Activated CD4-positive, alpha-beta memory T cell treated with anti-CD3 and anti-CD28 coated beads for 36 hours (primary cell): ENCODE results near the gene HS3ST1. TPM values are rescaled to one million over a fixed set of nuclear protein-coding genes. Genes with fewer than 3 reads are reported as not detected.

Experiments
- CTCF ChIA-PET: fragments of 350-600 bp; sonication (Branson Sonifier 250); formaldehyde crosslinking; loops from one replicate; lab custom pipeline; 2021; ENCODE audit warnings: antibody characterized with exemption, inconsistent platforms; lab: Charles Lee
- POLR2A ChIA-PET: fragments of 350-600 bp; sonication (Branson Sonifier 250); formaldehyde crosslinking; loops from one replicate; lab custom pipeline; 2021; ENCODE audit warnings: antibody characterized with exemption; lab: Charles Lee
- DNase-seq: peaks from one replicate; pipeline ENCODE4 v3.0.0-alpha.2; 2020
- H3K27ac Mint-ChIP-seq: one replicate; pipeline ENCODE4 v1.8.0; 2021; ENCODE audit warnings: mixed read lengths
- H3K27me3 Mint-ChIP-seq: one replicate; pipeline ENCODE4 v1.8.0; 2021; ENCODE audit warnings: mixed read lengths
- H3K36me3 Mint-ChIP-seq: one replicate; pipeline ENCODE4 v1.8.0; 2021; ENCODE audit warnings: mixed read lengths
- H3K4me1 Mint-ChIP-seq: one replicate; pipeline ENCODE4 v1.8.0; 2021; ENCODE audit warnings: low read depth, mixed read lengths
- H3K4me3 Mint-ChIP-seq: one replicate; pipeline ENCODE4 v1.8.0; 2021; ENCODE audit warnings: mild to moderate bottlenecking, mixed read lengths
- H3K9me3 Mint-ChIP-seq: one replicate; pipeline ENCODE4 v1.8.0; 2021; ENCODE audit warnings: mixed read lengths
- intact Hi-C: fragments of 100-400 bp; cut with micrococcal nuclease; formaldehyde crosslinking; loops from one replicate; pipeline ENCODE4 v1.15.1; 2023
- microRNA-seq: library from miRNA; unstranded; fragments of <30 nt; microRNA quantifications from one replicate; pipeline ENCODE4 v1.2.0, GENCODE V29; 2022; ENCODE audit warnings: borderline number of aligned reads, borderline microRNAs expressed, borderline replicate concordance
- total RNA-seq, 2 experiments: library from RNA; stranded (reverse); gene quantifications; one replicate each; pipeline ENCODE4 v1.2.3, GENCODE V29; 2021

The HS3ST1 gene
- total RNA-seq, 2 experiments from 2014 or later: not detected

- ChIA-PET POLR2A (no interaction called here), CTCF (no interaction called here)
- H3K4me1 Mint-ChIP-seq: no peaks in the 10 kb centered on the region
- no peak overlapping the region for H3K27ac Mint-ChIP-seq
- intact Hi-C loops: no loop called here
- no peaks in the 10 kb centered on the region for H3K27me3 Mint-ChIP-seq
- H3K36me3 Mint-ChIP-seq: no peaks in the 10 kb centered on the region
- H3K4me3 Mint-ChIP-seq: no peak overlapping the region
- H3K9me3 Mint-ChIP-seq: no peaks in the 10 kb centered on the region
- DNase-seq: no peak
Observed at GRCh38 chr4:11343536-11343935, 85.2 kb downstream of the HS3ST1 start.

Small RNA genes lying within 50 kb of the gene (microRNA-seq; reads per million reads assigned to microRNA genes)
- not detected for gene MIR572
